ENCODE data around the gene COX6B2. TPM values are rescaled to one million over a fixed set of nuclear protein-coding genes. Genes with fewer than 3 reads are reported as not detected.
A peak's percentile ranks its signal among the peaks of the same experiment; 100 is the strongest.
"Not testable (repeated sequence)": the region's sequence is repeated elsewhere in the genome, so short reads cannot be mapped to it uniquely, and the experiment has no call there.

COX6B2 gene, protein sequence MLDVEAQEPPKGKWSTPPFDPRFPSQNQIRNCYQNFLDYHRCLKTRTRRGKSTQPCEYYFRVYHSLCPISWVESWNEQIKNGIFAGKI
- total RNA-seq, result 10 to 100 TPM in 1 of 2 donors, not detected in 1; 10.2 TPM

DNA sequence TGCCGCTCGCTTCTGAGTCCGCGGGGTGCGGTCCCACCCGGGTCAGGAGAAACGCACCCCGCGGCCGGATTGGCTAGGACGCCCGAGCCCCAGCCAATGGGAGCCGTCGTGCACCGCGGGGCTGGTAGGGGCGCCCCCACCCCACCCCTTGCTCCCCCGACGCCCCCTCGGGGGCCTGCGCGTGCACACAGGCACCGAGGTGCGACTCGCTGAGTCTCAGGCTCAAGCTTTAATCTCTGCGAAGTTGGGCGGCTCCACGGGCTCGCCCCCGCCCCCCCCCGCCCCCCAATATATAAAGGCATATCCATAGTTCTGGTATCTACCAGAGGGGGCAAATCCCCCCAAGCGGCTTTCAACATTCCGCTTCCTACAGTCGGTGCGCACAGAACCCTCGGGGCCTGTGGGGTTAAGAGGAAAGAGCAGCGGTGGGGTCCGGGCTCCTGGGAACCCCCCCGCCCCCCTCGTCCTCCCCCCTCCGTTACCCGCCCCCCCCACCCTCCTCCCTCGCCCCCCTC is at the start of gene COX6B2:
Gene COX6B2 (minus strand): TSS at position 22 of the 515 bp plus-strand sequence. CDS start 198 bp downstream, outside the sequence.
- DNase-seq (ENCODE audit: low spot score), result no peak

DNA sequence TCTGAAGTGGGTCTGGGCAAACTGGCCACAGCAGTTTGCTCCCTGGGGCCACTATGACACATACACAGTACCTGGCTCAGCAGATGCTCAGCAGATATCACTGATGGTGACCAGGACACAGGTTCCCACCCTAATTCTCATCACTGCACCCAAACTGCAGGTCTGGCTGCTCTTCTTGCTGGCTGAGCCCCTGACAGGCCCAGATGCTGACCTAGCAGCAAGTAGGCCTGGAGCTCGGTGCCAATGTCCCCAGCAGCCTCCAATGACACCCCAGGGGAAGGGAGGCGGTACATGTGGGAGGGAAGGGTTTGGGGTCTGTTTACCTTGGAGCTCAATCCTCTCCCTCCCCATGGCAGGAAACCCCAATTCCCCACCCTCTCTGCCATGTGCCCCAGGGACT is 48.0 kb upstream of the COX6B2 start:
- Histone ChIP-seq H3K36me3 (peaks cover 0 to 4% of the 10 kb centered on the region in 2 donors), H3K27ac (no peak overlapping the region), H3K4me3 (no peak overlapping the region), H3K27me3 (replicated peaks; ENCODE audit: insufficient read depth) (no peaks in the 10 kb centered on the region), H3K4me1 (replicated peaks) (peaks cover 8% of the 10 kb centered on the region), H3K9me3 (no peaks in the 10 kb centered on the region)
- TF ChIP-seq POLR2A (IDR thresholded peaks at IDR 0.05) (no peak), POLR2AphosphoS5 (IDR thresholded peaks at IDR 0.05) (no peak)
- TF ChIP-seq, protein P1, sequence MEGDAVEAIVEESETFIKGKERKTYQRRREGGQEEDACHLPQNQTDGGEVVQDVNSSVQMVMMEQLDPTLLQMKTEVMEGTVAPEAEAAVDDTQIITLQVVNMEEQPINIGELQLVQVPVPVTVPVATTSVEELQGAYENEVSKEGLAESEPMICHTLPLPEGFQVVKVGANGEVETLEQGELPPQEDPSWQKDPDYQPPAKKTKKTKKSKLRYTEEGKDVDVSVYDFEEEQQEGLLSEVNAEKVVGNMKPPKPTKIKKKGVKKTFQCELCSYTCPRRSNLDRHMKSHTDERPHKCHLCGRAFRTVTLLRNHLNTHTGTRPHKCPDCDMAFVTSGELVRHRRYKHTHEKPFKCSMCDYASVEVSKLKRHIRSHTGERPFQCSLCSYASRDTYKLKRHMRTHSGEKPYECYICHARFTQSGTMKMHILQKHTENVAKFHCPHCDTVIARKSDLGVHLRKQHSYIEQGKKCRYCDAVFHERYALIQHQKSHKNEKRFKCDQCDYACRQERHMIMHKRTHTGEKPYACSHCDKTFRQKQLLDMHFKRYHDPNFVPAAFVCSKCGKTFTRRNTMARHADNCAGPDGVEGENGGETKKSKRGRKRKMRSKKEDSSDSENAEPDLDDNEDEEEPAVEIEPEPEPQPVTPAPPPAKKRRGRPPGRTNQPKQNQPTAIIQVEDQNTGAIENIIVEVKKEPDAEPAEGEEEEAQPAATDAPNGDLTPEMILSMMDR (IDR thresholded peaks at IDR 0.05), result no peak
- WGBS, result 62% methylated on average over 2 of the region's 2 CpGs
- DNase-seq (ENCODE audit: low spot score), result no peak
- intact Hi-C loops (cut with DNase I), result no loop called here

More for the DNA sequence above, at the start of gene COX6B2:
- Histone ChIP-seq H3K36me3 (no peaks in the 10 kb centered on the region), H3K4me1 (replicated peaks) (peaks cover 5% of the 10 kb centered on the region), H3K27ac (no peak within 1 kb of the TSS), H3K4me3 (peak within 1 kb of the TSS; percentile 9 to 30), H3K27me3 (replicated peaks; ENCODE audit: insufficient read depth) (peaks cover 3% of the 10 kb centered on the region), H3K9me3 (no peaks in the 10 kb centered on the region)
- 3% methylated on average over 21 of the region's 43 CpGs for WGBS
- TF ChIP-seq POLR2A (IDR thresholded peaks at IDR 0.05) (no peak), POLR2AphosphoS5 (IDR thresholded peaks at IDR 0.05) (no peak)
- TF ChIP-seq, protein P1 (IDR thresholded peaks at IDR 0.05), result no peak
- intact Hi-C loops (cut with DNase I), result no loop called here

DNA sequence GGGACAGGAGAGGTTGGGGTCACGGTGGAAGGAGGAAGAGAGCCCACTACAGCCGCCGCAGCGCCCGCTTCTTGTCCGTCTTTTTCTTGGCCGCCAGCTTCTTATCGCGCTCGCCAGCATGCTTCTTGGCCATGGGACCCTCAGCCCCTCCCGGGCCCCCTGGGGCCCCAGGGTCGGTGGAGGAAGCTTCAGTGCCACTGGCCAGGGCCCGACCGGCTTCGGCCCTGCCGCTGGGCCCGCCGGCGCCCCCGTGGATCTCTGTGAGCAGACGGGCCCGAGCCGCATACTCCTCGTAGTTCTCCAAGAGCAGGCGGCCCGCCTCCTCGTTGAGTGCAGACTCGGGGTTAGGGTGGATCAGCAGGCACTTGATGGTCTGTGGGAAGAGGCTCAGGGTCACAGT is 46.9 kb upstream of the COX6B2 start:
- H3K27ac ChIP-seq; H3K4me3 ChIP-seq; DNase-seq (ENCODE audit: low spot score); H3K27me3 ChIP-seq (replicated peaks; ENCODE audit: insufficient read depth); H3K9me3 ChIP-seq; H3K4me1 ChIP-seq (replicated peaks); intact Hi-C loops (cut with DNase I); H3K36me3 ChIP-seq: not testable (repeated sequence)
- 88% methylated on average over 17 of the region's 28 CpGs for WGBS

DNA sequence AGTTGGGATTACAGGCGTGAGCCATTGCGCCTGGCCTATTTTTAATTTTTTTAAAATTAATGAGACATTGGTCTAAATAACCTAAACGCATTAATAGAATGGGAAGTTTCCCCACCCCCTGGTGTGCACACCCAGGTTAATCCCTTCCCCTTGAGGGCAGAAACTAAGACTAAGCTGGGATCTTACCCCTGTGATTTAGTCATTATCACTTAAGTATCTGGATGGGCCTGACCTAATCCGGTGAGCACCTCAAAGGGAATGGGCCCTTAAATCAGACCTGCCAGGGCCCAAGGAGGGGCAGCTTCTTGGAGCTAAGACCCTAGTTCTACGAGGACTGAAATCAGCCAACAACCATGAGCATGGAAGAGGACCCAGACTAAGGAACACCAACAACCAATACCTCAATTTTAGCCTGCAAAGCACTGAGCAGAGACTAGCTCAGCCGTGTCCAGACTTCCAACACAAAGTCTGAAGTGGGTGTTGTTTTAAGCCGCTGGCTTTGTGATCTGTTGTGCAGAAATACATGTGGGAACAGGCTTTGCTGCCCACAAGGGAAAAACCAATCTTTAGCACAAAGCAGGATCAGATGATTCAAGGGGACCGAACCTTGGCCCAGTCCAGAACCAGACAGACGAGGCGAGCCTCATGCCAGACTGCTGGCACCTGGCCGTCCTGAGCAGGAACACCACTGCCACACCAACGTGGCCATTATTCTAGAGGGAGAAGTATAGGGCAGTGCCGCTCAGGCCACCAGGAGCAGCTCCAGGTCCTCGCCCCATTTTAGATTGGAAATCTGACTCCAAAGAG is 46.0 kb upstream of the COX6B2 start:
- no peaks in the 10 kb centered on the region for H3K9me3 ChIP-seq
- 66% methylated on average over 14 of the region's 14 CpGs for WGBS
- no peak overlapping the region for H3K4me3 ChIP-seq
- no peaks in the 10 kb centered on the region for H3K4me1 ChIP-seq (replicated peaks)
- DNase-seq (ENCODE audit: low spot score), result no peak
- TF ChIP-seq POLR2AphosphoS5 (IDR thresholded peaks at IDR 0.05), result peak; percentile 5
- TF ChIP-seq, protein P1 (IDR thresholded peaks at IDR 0.05), result no peak
- TF ChIP-seq POLR2A (IDR thresholded peaks at IDR 0.05), result no peak
- H3K27ac ChIP-seq, result peak overlapping the region in 1 of 2 donors; percentile 11
- H3K36me3 ChIP-seq, result peaks cover 0 to 4% of the 10 kb centered on the region in 2 donors
- H3K27me3 ChIP-seq (replicated peaks; ENCODE audit: insufficient read depth), result no peaks in the 10 kb centered on the region
- intact Hi-C loops (cut with DNase I), result no loop called here

DNA sequence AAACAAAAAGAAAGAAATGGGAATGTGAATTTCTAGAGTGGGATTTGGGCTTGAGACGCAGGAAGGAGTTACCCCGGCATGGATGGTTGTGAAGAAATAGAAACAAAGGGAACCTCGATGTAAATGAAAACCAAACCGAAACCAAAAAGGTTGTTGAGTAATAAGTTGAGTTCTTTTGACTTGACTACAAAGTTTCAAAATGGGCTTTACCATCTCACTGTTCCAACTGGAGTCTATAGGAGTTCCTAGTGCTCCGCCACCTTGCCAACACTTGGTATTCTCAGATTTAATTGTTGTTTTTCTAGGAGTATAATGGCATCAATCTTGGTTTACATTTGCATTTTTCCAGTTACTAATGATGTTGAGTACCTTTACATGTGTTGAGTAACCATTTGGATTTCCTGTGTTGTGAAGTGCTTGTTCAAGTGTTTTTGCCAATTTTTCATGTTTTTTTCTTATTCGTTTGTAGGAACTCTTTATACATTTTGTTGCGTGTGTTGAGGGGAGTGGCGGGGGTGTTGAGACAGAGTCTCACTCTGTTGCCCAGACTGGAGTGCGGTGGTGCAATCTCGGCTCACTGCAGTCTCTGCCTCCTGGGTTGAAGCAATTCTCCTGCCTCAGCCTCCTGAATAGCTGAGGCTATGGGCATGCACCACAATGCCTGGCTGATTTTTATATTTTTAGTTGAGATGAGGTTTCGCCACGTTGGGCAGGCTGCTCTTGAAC is 43.8 kb upstream of the COX6B2 start:
- TF ChIP-seq POLR2AphosphoS5 (IDR thresholded peaks at IDR 0.05), result no peak
- TF ChIP-seq, protein P1 (IDR thresholded peaks at IDR 0.05), result no peak
- no peak for TF ChIP-seq POLR2A (IDR thresholded peaks at IDR 0.05)
- 89% methylated on average over 12 of the region's 12 CpGs for WGBS
- H3K27ac ChIP-seq, result no peak overlapping the region
- intact Hi-C loops (cut with DNase I), result no loop called here
- DNase-seq (ENCODE audit: low spot score), result no peak
- H3K4me1 ChIP-seq (replicated peaks), result no peaks in the 10 kb centered on the region
- H3K4me3 ChIP-seq, result no peak overlapping the region
- no peaks in the 10 kb centered on the region for H3K27me3 ChIP-seq (replicated peaks; ENCODE audit: insufficient read depth)
- H3K36me3 ChIP-seq, result peaks cover 0 to 4% of the 10 kb centered on the region in 2 donors
- no peaks in the 10 kb centered on the region for H3K9me3 ChIP-seq

Data from prostate gland (tissue), 2 donors.